ENCODE measurements around the gene SLC29A2.

SLC29A2 gene, protein sequence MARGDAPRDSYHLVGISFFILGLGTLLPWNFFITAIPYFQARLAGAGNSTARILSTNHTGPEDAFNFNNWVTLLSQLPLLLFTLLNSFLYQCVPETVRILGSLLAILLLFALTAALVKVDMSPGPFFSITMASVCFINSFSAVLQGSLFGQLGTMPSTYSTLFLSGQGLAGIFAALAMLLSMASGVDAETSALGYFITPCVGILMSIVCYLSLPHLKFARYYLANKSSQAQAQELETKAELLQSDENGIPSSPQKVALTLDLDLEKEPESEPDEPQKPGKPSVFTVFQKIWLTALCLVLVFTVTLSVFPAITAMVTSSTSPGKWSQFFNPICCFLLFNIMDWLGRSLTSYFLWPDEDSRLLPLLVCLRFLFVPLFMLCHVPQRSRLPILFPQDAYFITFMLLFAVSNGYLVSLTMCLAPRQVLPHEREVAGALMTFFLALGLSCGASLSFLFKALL

DNA sequence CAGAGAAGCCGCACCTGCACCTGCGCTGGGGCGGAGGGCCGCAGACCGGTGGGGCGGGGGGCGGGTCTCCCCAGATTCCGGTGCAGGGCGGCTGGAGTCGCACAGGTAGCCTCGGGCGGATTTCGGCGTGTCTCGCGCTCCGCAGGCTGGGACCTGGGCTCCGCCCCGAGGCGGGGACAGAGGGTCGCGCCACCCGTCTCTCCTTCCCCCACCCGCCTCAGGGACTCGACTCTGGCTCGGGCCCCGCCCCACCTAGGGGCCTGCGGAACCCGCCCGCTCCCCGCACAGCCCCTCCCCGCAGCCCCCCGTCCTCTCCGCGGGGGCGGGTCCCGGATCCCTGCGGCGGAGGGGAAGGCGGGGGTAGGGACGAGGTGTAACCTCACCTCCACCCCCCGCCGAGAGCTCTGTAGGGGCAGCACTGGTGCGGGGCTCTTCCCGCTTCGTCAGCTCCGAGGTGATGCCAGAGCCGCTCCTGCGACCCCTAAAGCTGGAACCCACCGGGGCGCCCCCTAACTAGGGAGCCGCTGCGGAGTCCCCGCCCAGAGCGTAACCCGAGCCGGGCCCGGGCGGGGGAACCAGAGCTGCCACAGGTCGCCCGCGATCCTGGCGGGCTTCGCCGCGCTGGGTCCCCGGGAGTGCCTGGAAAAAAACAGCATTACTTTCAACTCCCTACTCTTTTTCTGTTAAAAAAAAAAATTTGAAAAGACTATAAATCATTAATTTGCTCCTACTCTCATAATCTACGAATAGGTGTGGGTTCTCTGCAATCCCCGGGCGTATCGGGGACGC, at the start of gene SLC29A2:
Gene SLC29A2 (minus strand): TSS at position 134 of the 789 bp plus-strand sequence. CDS start 169 bp downstream, outside the sequence.
- DNase-seq (ENCODE audit: low read depth in 2 of 2), result peak; percentile 67 to 72

DNA sequence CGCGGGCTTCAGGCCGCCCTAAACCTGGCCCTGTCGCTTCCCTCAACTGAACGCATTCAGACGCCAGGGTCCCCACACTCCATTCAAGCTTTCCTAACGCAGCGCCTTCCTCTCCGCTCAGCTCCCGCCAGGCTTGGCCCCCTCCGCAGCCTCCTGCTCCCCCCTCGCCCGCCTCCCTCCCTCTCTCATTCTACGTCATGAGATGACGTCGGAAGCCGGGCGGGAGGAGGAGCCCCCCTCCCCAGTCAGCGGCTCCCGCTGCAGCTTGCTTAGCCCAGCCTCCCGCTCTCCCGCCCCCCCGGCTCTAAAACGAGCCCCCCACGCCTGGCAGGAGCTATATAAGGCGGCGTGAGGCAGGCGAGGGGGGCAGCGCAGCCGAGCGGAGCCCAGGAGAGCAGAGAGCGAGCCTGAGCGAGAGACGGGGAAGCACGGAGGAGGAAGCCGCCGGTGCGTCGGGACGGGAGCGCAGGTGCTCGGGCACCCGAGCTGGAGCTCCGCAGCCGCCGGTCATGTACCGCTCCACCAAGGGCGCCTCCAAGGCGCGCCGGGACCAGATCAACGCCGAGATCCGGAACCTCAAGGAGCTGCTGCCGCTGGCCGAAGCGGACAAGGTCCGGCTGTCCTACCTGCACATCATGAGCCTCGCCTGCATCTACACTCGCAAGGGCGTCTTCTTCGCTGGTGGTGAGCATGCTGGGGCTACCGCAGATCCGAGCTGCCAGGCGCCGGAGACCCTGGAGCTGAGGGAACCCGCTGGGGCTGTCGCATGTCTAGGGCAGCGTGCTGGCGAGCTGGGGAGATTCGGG, 49.3 kb upstream of the SLC29A2 start, which contains the start of gene NPAS4:
Gene NPAS4 (plus strand): TSS at position 365 of the 806 bp plus-strand sequence. CDS start 145 bp downstream, at position 510.
- no peak for DNase-seq (ENCODE audit: low read depth in 2 of 2)

DNA sequence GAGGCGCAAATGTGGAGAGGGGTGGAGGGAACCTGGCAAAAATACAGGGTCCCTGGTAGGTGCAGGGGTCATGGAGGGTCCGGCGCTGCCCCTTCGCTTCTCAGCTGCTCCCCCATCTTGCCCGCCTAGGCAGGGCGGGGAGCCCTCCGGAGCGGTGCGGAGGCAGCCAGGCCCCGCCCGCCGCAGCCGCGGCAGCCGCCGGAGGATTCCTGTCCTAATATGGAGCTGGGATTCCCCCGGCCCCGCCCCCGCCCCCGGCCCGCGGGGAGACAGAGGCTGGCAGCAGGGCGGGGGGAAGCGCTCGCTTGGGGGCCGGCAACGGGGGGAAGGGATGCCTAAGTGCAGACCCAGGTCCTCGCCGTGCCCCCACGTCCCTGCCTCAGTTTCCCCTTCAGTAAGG, 48.3 kb upstream of the SLC29A2 start:
- DNase-seq (ENCODE audit: low read depth in 2 of 2), result no peak

GRCh38 chr11:66418986-66419308, 47.4 kb upstream of the SLC29A2 start:
- DNase-seq (ENCODE audit: low read depth in 2 of 2), result no peak

DNA sequence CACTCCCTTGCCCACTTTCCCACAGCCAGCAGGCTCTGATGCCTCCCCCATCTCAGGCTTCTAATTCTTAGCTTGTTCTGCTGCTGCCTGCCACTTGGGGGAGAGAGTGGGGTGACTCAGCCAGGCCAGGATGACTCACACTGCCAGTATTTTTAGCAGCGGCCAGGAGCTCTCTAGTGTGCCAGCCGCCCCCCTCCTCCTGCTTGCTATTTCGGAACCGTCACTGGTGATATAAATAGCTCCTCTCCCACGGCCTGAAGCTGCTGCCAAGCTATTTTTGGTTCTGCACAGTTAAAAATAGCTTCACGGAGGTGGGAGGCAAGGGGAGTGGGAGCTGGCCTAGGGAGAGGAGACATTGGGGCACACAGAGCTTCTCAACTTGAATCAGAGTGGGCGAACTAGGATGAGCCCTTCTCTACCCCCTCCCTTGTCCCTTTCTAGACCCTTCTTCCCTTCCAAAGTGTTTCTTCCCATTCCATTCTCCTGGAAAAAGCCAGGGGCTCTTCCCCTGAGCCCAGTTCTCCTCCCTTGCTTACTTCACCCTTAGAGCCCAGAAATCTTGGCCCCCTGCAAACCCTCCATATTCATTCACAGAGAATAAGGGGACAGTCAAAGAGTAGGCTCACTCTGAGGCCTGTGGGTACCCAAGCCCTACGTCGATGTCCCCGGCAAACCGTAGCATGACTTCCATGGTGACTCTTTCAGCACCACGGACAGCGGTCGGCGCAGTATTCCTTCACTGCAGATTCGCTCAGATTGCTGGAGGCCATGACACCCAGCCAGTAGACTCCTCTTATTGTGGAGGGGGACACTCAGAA, 46.8 kb upstream of the SLC29A2 start:
- peak; percentile 69 to 72 for DNase-seq (ENCODE audit: low read depth in 2 of 2)

DNA sequence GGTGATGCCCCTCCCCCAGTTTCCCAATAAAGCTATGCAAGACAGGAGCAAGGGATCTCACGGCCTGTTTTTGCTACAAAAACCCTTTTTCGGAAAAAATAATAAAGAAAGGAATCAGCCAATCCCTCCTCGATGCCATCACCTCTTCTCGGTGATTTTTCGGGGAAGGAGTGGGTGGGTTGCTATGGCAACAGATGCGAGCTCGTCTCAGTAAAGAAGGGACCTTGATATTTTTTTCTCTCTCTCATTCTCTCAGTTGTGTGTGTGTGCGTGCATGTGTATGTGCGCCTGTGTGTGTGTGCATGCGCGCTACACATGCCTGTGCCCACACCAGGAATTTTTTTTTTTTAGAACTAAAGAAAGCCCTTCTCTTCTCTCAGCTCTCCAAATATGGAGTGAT, 45.4 kb upstream of the SLC29A2 start:
- peak in 1 of 2 donors; percentile 46 for DNase-seq (ENCODE audit: low read depth in 2 of 2)

DNA sequence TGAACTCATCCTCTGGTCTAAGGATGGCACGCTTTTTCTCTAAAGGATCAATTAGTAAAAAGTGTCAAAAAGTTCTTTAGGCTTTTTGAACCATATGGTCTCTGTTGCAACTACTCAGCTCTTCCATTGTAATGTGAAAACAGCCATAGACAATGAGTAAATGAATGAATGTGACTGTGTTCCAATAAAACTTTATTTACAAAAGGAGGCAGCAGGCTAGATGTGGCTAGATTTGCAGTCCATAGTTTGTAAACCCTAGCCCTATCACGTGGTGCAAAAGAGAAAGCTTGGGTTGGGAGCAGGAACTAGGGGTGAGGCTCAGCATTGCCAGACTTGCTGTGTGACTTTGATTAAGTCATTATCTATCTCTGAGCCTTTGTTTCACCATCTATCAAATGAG, 43.9 kb upstream of the SLC29A2 start:
- no peak for DNase-seq (ENCODE audit: low read depth in 2 of 2)

GRCh38 chr11:66414120-66414934, 42.8 kb upstream of the SLC29A2 start:
- DNase-seq (ENCODE audit: low read depth in 2 of 2), result no peak

- no peak for DNase-seq (ENCODE audit: low read depth in 2 of 2)
Observed at GRCh38 chr11:66413167-66413566, 41.6 kb upstream of the SLC29A2 start.

DNA sequence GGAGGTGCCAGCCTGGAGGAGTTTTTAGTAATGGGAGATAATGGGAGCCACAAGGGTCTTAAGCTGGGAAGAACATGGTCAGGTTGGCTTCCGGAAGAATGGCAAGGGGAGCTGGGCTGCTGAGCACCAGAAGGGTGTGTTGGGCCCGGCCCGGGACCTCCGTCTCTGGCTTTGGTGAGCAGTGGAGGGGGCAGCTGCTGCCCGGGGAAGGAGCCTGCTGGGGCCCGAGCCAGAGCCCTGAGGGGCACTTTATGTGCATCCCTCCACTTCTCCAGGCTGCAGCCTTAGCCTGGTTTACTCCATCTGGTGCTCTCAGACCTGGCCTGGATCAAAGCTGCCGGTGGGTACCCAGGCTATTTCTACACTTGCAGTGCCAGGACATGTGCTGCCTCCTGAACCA, 40.5 kb upstream of the SLC29A2 start:
- no peak for DNase-seq (ENCODE audit: low read depth in 2 of 2)

DNA sequence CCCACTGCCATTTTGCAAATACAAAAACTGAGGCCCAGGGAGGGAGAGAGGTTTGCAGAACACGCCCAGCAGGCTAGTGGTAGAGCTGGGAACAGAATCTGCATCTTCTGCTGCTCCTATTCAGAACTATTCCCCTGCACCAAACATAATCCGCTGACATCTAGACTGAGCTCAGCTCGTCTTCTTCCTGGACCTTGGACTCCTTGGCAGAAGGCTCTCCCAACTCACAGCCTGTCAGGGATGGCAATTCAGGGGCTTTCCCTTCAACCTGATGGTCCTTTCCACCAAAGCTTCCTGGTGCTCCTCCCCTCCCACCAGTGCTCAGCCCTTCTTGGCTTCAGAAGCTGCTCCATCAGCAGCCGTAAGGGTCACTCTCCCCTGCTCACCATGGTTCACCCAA, 39.8 kb upstream of the SLC29A2 start:
- no peak for DNase-seq (ENCODE audit: low read depth in 2 of 2)

GRCh38 chr11:66410191-66410590, 38.6 kb upstream of the SLC29A2 start:
- no peak for DNase-seq (ENCODE audit: low read depth in 2 of 2)

GRCh38 chr11:66409226-66409625, 37.7 kb upstream of the SLC29A2 start:
- no peak for DNase-seq (ENCODE audit: low read depth in 2 of 2)

- DNase-seq (ENCODE audit: low read depth in 2 of 2), result peak; percentile 91 to 98
Observed at GRCh38 chr11:66408488-66409214, 37.1 kb upstream of the SLC29A2 start.

DNA sequence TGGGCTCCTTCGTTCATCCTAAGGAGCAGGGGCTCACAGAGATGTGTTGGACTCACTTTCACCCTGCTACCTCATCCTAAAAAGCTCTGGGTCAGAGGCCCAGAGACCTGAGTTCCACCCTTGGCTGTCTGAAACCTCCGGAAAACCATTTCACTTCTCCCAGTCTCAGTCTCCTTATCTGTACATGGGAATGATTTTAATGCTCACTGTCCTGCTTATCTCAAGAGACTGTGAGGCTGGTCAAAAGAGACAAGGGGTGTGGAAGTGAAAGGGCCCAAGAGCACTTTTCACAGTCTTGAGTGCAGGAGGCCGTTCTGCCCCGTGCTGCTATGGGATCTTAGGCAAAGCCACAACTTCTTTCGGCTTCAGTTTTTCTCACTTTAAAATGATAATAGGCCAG, 36.1 kb upstream of the SLC29A2 start:
- no peak for DNase-seq (ENCODE audit: low read depth in 2 of 2)

DNA sequence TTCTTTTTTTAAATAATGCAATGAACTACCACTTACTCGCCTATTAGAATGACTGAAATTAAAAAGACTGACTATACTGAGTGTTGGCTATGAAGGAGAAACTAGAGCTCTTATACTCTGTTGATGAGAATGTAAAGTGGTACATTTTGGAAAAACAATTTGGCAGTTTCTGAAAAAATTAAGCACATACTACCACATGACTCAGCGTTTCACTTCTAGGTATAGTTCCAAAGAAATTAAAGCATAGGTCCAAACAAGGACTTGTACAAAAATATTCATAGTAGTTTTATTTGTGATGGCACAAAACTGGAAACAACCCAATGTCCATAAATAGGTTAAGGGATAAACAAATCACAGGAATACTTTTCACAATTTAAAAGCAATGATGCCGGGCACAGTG, 22.4 kb upstream of the SLC29A2 start:
- no peak for DNase-seq (ENCODE audit: low read depth in 2 of 2)

- no peak for DNase-seq (ENCODE audit: low read depth in 2 of 2)
Observed at GRCh38 chr11:66391322-66391721, 19.8 kb upstream of the SLC29A2 start.

GRCh38 chr11:66388780-66389386, 17.3 kb upstream of the SLC29A2 start:
- DNase-seq (ENCODE audit: low read depth in 2 of 2), result peak; percentile 60 to 64

All from stimulated activated CD4-positive, alpha-beta T cell treated with anti-CD3 and anti-CD28 coated beads, Interleukin-4, amount 100 ng/mL, for 48 hours (primary cell).